Fibroblast of the aortic adventitia (primary cell): Measurements from ENCODE around the gene STYXL2. TPM values are rescaled to one million over a fixed set of nuclear protein-coding genes. Genes with fewer than 3 reads are reported as not detected.

Experiments
- DNase-seq: peaks from one replicate; pipeline ENCODE4 v3.0.0-alpha.2; 2010; ENCODE audit warnings: low read depth
- H3K4me3 ChIP-seq: 2 replicates; pipeline ENCODE4 v1.5.1; 2011; ENCODE audit warnings: low read depth, mild to moderate bottlenecking, control low read depth, low read length, moderate library complexity
- CTCF ChIP-seq: IDR thresholded peaks from 2 replicates; pipeline ENCODE4 v1.5.1; 2011; ENCODE audit warnings: mild to moderate bottlenecking, low read length, control low read depth, inconsistent platforms; ENCODE audit not compliant: insufficient read depth
- total RNA-seq: library from RNA; depleted of rRNA; stranded (reverse); fragments of >200 nt; gene quantifications from 2 replicates; pipeline ENCODE4 v1.2.3, GENCODE V29; 2012; ENCODE audit warnings: low replicate concordance

The STYXL2 gene
- total RNA-seq, 1 donor: not detected

GRCh38 chr1:167120899-167121298 is 27.0 kb downstream of the STYXL2 start:
- no peak for DNase-seq
- H3K4me3 ChIP-seq: no peak overlapping the region
- no peak for TF ChIP-seq CTCF

GRCh38 chr1:167121375-167122120 is 27.7 kb downstream of the STYXL2 start:
- TF ChIP-seq CTCF: no peak
- peak overlapping the region; percentile 17 for H3K4me3 ChIP-seq
- peak; percentile 6 for DNase-seq

GRCh38 chr1:167122121-167122480 is 28.2 kb downstream of the STYXL2 start:
- DNase-seq: no peak
- TF ChIP-seq CTCF: no peak
- H3K4me3 ChIP-seq: no peak overlapping the region

GRCh38 chr1:167122568-167122967 is 28.7 kb downstream of the STYXL2 start:
- no peak for DNase-seq
- TF ChIP-seq CTCF: no peak
- H3K4me3 ChIP-seq: no peak overlapping the region

- no peak for TF ChIP-seq CTCF
- H3K4me3 ChIP-seq: no peak overlapping the region
- no peak for DNase-seq
Observed at GRCh38 chr1:167126317-167126716, 32.4 kb downstream of the STYXL2 start.

- TF ChIP-seq CTCF: no peak
- no peak for DNase-seq
- no peak overlapping the region for H3K4me3 ChIP-seq
Observed at GRCh38 chr1:167126811-167127210, 32.9 kb downstream of the STYXL2 start.

- no peak for DNase-seq
- no peak for TF ChIP-seq CTCF
- H3K4me3 ChIP-seq: no peak overlapping the region
Observed at GRCh38 chr1:167127236-167127635, 33.4 kb downstream of the STYXL2 start.
